K562 (cell line): Measurements from ENCODE around the gene KCNH8. TPM values are rescaled to one million over a fixed set of nuclear protein-coding genes. Genes with fewer than 3 reads are reported as not detected.

ENCODE experiments used
- ATAC-seq: fragments of 200-7000 bp; cut with Tn5 transposase; 3 replicates; pipeline ENCODE4 v1.9.1; 2020; ENCODE audit warnings: moderate library complexity
- BruUV-seq: library from RNA; stranded (reverse); fragments of 400-500 nt; replicated peaks from 2 replicates; lab custom pipeline; 2021; lab: Mats Ljungman, UMichigan
- CTCF ChIA-PET: fragments of 300-600 bp; formaldehyde crosslinking; extraction: SDS; loops from one replicate; lab custom pipeline; 2021; ENCODE audit warnings: low intra/inter-chr PET ratio; lab: Yijun Ruan, JAX
- POLR2A ChIA-PET: fragments of 300-600, 350-650 bp; sonication (Branson Sonifier 250); formaldehyde crosslinking; extraction: SDS; loops from one replicate; lab custom pipeline; 2021; ENCODE audit warnings: antibody characterized with exemption, inconsistent platforms; lab: Yijun Ruan, JAX
- DNase-seq, 4 experiments: peaks; one replicate each; pipeline versions ENCODE4 v3.0.0 to v3.0.0-alpha.2; 2011 to 2018; ENCODE audit warnings: low spot score in 3 of 4, mixed read lengths in 3 of 4; ENCODE audit errors: extremely low read depth in 1 of 4
- FAIRE-seq: peaks from 2 replicates; lab custom pipeline; 2011; peaks lifted over from hg19 to GRCh38; lab: Jason Lieb, UNC
- H2AFZ ChIP-seq: 2 replicates; pipeline ENCODE4 v1.6.0; 2011; ENCODE audit warnings: low read depth, low read length, control low read depth, inconsistent platforms
- H3K27ac ChIP-seq: fragments of 200-600 bp; 3 replicates; pipeline ENCODE4 v1.8.0; 2011; ENCODE audit warnings: low read depth, mild to moderate bottlenecking, control low read depth, inconsistent platforms, low read length, moderate library complexity, mixed read lengths; ENCODE audit errors: extremely low read depth
- H3K27me3 ChIP-seq, 2 experiments: fragments of 300-600 bp in 1 of 2; 2 replicates in 1 of 2; 3 replicates in 1 of 2; pipeline versions ENCODE4 v1.6.0 to v1.8.0; 2011; ENCODE audit warnings: inconsistent platforms in 2 of 2, low read length in 2 of 2, mild to moderate bottlenecking in 1 of 2, mixed read lengths in 1 of 2, moderate library complexity in 1 of 2; ENCODE audit not compliant: control insufficient read depth in 2 of 2, insufficient read depth in 2 of 2
- H3K36me3 ChIP-seq: fragments of 300-600 bp; 3 replicates; pipeline ENCODE4 v1.8.0; 2011; ENCODE audit warnings: mild to moderate bottlenecking, low read length, inconsistent platforms; ENCODE audit not compliant: control insufficient read depth, insufficient read depth
- H3K4me1 ChIP-seq, 2 experiments: fragments of 200-600 bp in 1 of 2; replicated peaks in 1 of 2; 2 replicates in 1 of 2; 3 replicates in 1 of 2; pipeline versions ENCODE4 v1.5.1 to v1.8.0; 2011; ENCODE audit warnings: inconsistent platforms in 2 of 2, low read length in 2 of 2, mild to moderate bottlenecking in 1 of 2, mixed read lengths in 1 of 2, moderate library complexity in 1 of 2; ENCODE audit not compliant: control insufficient read depth in 2 of 2, insufficient read depth in 2 of 2
- H3K4me2 ChIP-seq: 2 replicates; pipeline ENCODE4 v1.6.1; 2011; ENCODE audit warnings: low read length, control low read depth, inconsistent platforms, mixed read lengths; ENCODE audit not compliant: insufficient read depth
- H3K4me3 ChIP-seq: fragments of 200-600 bp; sonication (generic), shearing (Covaris generic); 2 replicates; pipeline ENCODE4 v1.5.1; 2016; ENCODE audit warnings: control low read depth, inconsistent platforms
- H3K79me2 ChIP-seq: fragments of 200-600 bp; 3 replicates; pipeline ENCODE4 v1.8.0; 2011; ENCODE audit warnings: low read length, inconsistent platforms; ENCODE audit not compliant: control insufficient read depth, insufficient read depth
- H3K9ac ChIP-seq, 2 experiments: 2 replicates each; pipeline versions ENCODE4 v1.6.0 to v1.6.1; 2011; ENCODE audit warnings: low read depth in 2 of 2, low read length in 2 of 2, control low read depth in 1 of 2, inconsistent platforms in 1 of 2, mild to moderate bottlenecking in 1 of 2, mixed read lengths in 1 of 2; ENCODE audit not compliant: insufficient read depth in 1 of 2
- H3K9me1 ChIP-seq: one replicate; pipeline ENCODE4 v1.6.0; 2011; ENCODE audit warnings: inconsistent platforms, mild to moderate bottlenecking, low read length, moderate library complexity; ENCODE audit not compliant: control insufficient read depth, insufficient read depth
- H3K9me3 ChIP-seq: replicated peaks from 2 replicates; pipeline ENCODE4 v1.5.1; 2011; ENCODE audit warnings: low read depth, low read length, inconsistent platforms; ENCODE audit not compliant: control insufficient read depth, insufficient read depth
- H4K20me1 ChIP-seq: replicated peaks from 2 replicates; pipeline ENCODE4 v1.6.1; 2011; ENCODE audit warnings: low read length, inconsistent platforms, mixed read lengths; ENCODE audit not compliant: control insufficient read depth, insufficient read depth
- HMG20A ChIP-seq: fragments of 450-650 bp; formaldehyde crosslinking; conservative IDR thresholded peaks from 2 replicates; pipeline ENCODE4 v1.4.0; 2020; ENCODE audit warnings: mild to moderate bottlenecking, mixed read lengths
- KDM2B ChIP-seq: fragments of 250-450 bp; sonication (Bioruptor Pico); IDR thresholded peaks from 2 replicates; pipeline ENCODE4 v1.8.0; 2021; ENCODE audit warnings: mild to moderate bottlenecking, moderate library complexity
- KLF16 ChIP-seq: IDR thresholded peaks from 2 replicates; pipeline ENCODE4 v1.6.1; 2016; ENCODE audit warnings: antibody characterized with exemption
- NEUROD1 ChIP-seq: fragments of 150-350 bp; IDR thresholded peaks from 2 replicates; pipeline ENCODE4 v1.6.1; 2014; ENCODE audit warnings: borderline replicate concordance, low read length, low read depth; ENCODE audit not compliant: partially characterized antibody
- SMAD1 ChIP-seq: fragments of 150-350 bp; IDR thresholded peaks from 2 replicates; pipeline ENCODE4 v1.6.1; 2014; ENCODE audit warnings: low read length, low read depth; ENCODE audit not compliant: partially characterized antibody
- XRCC5 ChIP-seq: fragments of 200-400 bp; formaldehyde crosslinking; IDR thresholded peaks from 2 replicates; pipeline ENCODE4 v1.6.1; 2017; ENCODE audit warnings: low read depth, mild to moderate bottlenecking, low read length
- ZBTB7A ChIP-seq: IDR thresholded peaks from 2 replicates; pipeline ENCODE4 v1.6.1; 2011; ENCODE audit warnings: low read depth, mild to moderate bottlenecking, low read length, moderate library complexity, borderline replicate concordance; ENCODE audit not compliant: control insufficient read depth
- ZEB2 ChIP-seq: fragments of 450-650 bp; IDR thresholded peaks from 2 replicates; pipeline ENCODE4 v1.6.1; 2016
- WGBS: fragments of 100-300 bp; shearing (Covaris generic); methylation state at CpG from one replicate; pipeline ENCODE4 v1.1.6; 2016; ENCODE audit warnings: low coverage, mixed read lengths; ENCODE audit not compliant: insufficient coverage; ENCODE audit errors: missing lambda C conversion rate; 5-methylcytosine and 5-hydroxymethylcytosine counted together
- in situ Hi-C: fragments of 300-500 bp; cut with MboI; formaldehyde crosslinking; loops from 4 replicates; pipeline ENCODE4 v1.15.0; 2018; ENCODE audit warnings: inconsistent platforms, mixed read lengths
- intact Hi-C: fragments of 100-400 bp; cut with micrococcal nuclease; formaldehyde crosslinking; loops from 2 replicates; pipeline ENCODE4 v1.14.2; 2022
- polyA plus RNA-seq, 8 experiments: library from polyadenylated mRNA; depleted of rRNA in 4 of 8; stranded (reverse) in 5 of 8; unstranded in 3 of 8; fragments of >200 nt; fragmentation: Nextera tagmentation in 2 of 8; fragmentation: Illumina TruSeq in 1 of 8; extraction: Ambion mirVana in 2 of 8; extraction: Trizol in 1 of 8; gene quantifications; 2 replicates each; pipeline versions ENCODE4 v1.2.1 to v1.2.3, GENCODE V29; 2011 to 2014; ENCODE audit warnings: inconsistent platforms in 1 of 8, missing spikeins in 1 of 8
- total RNA-seq, 7 experiments: library from RNA; depleted of rRNA in 6 of 7; stranded (reverse); fragments of >200 nt in 6 of 7; fragmentation: Illumina TruSeq in 2 of 7; extraction: Trizol in 2 of 7; gene quantifications; 2 replicates each; pipeline versions ENCODE4 v1.2.1 to v1.2.3, GENCODE V29; 2011 to 2021; ENCODE audit warnings: low replicate concordance in 1 of 7
- TF ChIP-seq, protein P1 (sequence below): fragments of 450-650 bp; IDR thresholded peaks from 2 replicates; pipeline ENCODE4 v1.6.1; 2016; ENCODE audit warnings: borderline replicate concordance
- TF ChIP-seq, protein P2 (sequence below): fragments of 250-450 bp; sonication (Bioruptor Pico); IDR thresholded peaks from 2 replicates; pipeline ENCODE4 v1.5.0; 2021; ENCODE audit warnings: mild to moderate bottlenecking, borderline replicate concordance
- TF ChIP-seq, protein P3 (sequence below): IDR thresholded peaks from 3 replicates; pipeline ENCODE4 v1.6.1; 2011; ENCODE audit warnings: borderline replicate concordance, mild to moderate bottlenecking, moderate library complexity; ENCODE audit not compliant: insufficient read length; ENCODE audit errors: extremely low read depth

Gene KCNH8
- total and polyA plus RNA-seq, 9 of the 15 experiments (the other 6 are each of a cell fraction or from before 2014, with no cell fraction given) = 0.02 to 0.08 (median 0.04) TPM; not detected in 6

DNA sequence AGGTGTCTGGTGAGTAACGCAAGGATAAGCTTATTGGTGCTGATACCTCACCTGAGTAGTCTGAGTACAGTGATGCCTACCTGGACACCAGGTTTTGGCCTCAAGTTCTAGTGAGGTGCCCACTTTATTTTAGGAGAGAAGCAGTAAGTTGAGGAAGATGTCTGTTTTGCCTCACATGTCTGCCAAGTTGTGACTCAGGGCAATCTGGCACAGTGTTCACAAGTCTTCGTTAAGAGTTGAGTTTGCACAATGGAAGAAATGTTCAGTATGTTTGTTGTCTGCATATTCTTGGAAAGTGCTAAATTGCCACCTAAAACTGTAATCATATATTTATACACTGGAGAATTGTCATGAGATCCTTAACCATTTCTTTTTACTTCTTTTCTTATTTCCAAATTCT, 122.2 kb downstream of the KCNH8 start:
- ATAC-seq = no peak
- no peak for FAIRE-seq
- CTCF ChIA-PET = no interaction called here
- H3K79me2 ChIP-seq = no peaks in the 10 kb centered on the region
- POLR2A ChIA-PET = no interaction called here
- H4K20me1 ChIP-seq = no peaks in the 10 kb centered on the region
- BruUV-seq = no TSS peak
- H3K4me1 ChIP-seq = no peaks in the 10 kb centered on the region
- H3K4me2 ChIP-seq = no peak overlapping the region
- no peaks in the 10 kb centered on the region; the same call in 1 of the 2 replicates for H3K9me3 ChIP-seq
- H3K9me1 ChIP-seq = no peaks in the 10 kb centered on the region
- H3K4me3 ChIP-seq = no peak overlapping the region
- H2AFZ ChIP-seq = no peak overlapping the region
- DNase-seq = no peak
- no peaks in the 10 kb centered on the region for H3K36me3 ChIP-seq
- in situ Hi-C loops (no loop called here), intact Hi-C loops (no loop called here)
- H3K27me3 ChIP-seq = no peaks in the 10 kb centered on the region
- H3K27ac ChIP-seq = no peak overlapping the region
- H3K9ac ChIP-seq = no peak overlapping the region
- 0% methylated on average over 2 of the region's 2 CpGs for WGBS
- TF ChIP-seq ZEB2 (no peak), KLF16 (no peak), XRCC5 (no peak), ZBTB7A (no peak), NEUROD1 (no peak), KDM2B (CRISPR knock-in tag) (no peak), SMAD1 (no peak), HMG20A (CRISPR knock-in tag) (no peak)
- TF ChIP-seq, protein P1, sequence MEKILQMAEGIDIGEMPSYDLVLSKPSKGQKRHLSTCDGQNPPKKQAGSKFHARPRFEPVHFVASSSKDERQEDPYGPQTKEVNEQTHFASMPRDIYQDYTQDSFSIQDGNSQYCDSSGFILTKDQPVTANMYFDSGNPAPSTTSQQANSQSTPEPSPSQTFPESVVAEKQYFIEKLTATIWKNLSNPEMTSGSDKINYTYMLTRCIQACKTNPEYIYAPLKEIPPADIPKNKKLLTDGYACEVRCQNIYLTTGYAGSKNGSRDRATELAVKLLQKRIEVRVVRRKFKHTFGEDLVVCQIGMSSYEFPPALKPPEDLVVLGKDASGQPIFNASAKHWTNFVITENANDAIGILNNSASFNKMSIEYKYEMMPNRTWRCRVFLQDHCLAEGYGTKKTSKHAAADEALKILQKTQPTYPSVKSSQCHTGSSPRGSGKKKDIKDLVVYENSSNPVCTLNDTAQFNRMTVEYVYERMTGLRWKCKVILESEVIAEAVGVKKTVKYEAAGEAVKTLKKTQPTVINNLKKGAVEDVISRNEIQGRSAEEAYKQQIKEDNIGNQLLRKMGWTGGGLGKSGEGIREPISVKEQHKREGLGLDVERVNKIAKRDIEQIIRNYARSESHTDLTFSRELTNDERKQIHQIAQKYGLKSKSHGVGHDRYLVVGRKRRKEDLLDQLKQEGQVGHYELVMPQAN = no peak
- TF ChIP-seq, protein P2, sequence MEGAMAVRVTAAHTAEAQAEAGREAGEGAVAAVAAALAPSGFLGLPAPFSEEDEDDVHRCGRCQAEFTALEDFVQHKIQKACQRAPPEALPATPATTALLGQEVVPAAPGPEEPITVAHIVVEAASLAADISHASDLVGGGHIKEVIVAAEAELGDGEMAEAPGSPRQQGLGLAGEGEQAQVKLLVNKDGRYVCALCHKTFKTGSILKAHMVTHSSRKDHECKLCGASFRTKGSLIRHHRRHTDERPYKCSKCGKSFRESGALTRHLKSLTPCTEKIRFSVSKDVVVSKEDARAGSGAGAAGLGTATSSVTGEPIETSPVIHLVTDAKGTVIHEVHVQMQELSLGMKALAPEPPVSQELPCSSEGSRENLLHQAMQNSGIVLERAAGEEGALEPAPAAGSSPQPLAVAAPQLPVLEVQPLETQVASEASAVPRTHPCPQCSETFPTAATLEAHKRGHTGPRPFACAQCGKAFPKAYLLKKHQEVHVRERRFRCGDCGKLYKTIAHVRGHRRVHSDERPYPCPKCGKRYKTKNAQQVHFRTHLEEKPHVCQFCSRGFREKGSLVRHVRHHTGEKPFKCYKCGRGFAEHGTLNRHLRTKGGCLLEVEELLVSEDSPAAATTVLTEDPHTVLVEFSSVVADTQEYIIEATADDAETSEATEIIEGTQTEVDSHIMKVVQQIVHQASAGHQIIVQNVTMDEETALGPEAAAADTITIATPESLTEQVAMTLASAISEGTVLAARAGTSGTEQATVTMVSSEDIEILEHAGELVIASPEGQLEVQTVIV (CRISPR knock-in tag) = no peak
- TF ChIP-seq, protein P3, sequence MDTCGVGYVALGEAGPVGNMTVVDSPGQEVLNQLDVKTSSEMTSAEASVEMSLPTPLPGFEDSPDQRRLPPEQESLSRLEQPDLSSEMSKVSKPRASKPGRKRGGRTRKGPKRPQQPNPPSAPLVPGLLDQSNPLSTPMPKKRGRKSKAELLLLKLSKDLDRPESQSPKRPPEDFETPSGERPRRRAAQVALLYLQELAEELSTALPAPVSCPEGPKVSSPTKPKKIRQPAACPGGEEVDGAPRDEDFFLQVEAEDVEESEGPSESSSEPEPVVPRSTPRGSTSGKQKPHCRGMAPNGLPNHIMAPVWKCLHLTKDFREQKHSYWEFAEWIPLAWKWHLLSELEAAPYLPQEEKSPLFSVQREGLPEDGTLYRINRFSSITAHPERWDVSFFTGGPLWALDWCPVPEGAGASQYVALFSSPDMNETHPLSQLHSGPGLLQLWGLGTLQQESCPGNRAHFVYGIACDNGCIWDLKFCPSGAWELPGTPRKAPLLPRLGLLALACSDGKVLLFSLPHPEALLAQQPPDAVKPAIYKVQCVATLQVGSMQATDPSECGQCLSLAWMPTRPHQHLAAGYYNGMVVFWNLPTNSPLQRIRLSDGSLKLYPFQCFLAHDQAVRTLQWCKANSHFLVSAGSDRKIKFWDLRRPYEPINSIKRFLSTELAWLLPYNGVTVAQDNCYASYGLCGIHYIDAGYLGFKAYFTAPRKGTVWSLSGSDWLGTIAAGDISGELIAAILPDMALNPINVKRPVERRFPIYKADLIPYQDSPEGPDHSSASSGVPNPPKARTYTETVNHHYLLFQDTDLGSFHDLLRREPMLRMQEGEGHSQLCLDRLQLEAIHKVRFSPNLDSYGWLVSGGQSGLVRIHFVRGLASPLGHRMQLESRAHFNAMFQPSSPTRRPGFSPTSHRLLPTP = no peak
